AML-193 (cell line): ENCODE results near the gene SIRPB1.
"Not testable (repeated sequence)": the region's sequence is repeated elsewhere in the genome, so short reads cannot be mapped to it uniquely, and the experiment has no call there.

Experiments used
- DNase-seq, 2 experiments: peaks; one replicate each; lab custom pipeline; 2025; lab: John Stamatoyannopoulos, UW

Gene SIRPB1

GRCh38 chr20:1595333-1595732 is 24.5 kb downstream of the SIRPB1 start:
- peak in 1 of 2 experiments; percentile 6 for DNase-seq

DNA sequence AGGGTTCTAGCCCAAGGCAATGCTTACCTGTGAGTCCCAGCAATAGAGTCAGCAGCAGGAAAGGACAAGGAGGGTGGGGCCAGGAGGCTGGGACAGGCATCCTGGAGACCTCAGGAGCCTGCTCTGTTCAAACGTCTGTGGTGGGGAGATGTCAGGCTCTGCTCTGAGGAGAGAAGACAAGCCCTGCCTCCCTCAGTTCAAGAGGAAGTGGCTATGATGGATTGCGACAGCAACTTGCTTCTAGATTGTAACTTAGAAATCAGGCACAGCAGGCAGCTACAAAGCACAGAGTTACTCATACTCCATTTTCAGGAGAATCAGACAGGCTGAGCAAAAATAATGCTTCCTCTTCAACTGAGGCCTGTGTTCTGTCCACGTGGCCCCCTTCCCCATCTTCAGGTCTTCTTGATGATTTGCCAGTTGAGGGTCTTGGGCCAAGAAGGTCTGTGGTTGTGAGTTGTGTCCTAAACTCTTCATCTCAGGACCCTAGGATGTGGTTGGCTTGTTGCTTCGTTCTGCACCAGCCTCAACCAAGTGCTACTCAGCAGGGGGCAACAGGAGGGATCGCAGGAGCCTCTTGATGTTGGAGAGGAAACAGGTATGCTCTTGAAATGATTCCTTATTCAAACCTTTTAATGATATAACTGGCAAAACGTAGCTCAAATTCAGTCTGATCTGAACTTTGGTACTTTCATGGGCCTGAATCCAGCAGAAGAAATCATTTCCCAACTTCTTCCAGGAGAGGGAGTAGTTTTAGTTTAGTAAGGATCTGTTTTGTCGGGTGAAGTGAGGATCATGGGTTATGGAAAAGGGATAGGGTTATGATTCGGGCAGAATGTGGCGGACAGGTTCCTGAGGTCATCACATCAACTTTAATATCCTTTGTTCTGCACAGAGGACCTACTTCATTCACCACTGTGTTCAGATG is 31.0 kb downstream of the SIRPB1 start:
- DNase-seq, result peak; percentile 78 to 83

- DNase-seq, result peak; percentile 42 to 44
These were observed 31.9 kb downstream of the SIRPB1 start for GRCh38 chr20:1587781-1588532.

DNA sequence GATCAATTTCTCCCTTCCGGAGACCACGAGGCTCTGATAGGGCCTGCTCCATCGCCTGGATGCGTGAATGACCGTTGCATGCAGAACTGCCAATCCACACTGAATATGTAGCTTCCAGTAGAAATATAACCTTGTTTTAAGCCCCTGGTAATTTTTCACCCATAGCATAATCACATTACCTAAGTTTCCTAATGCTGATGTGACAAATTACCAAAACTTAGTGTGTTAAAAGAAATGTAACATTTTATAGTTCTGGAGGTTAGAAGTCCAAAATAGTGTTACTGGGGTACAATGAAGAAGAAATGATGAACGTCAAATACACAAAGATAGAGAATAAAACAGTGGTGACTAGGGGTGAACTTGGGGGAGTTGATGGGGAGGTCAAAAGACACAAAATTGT is 40.3 kb downstream of the SIRPB1 start:
- DNase-seq, result no peak

DNA sequence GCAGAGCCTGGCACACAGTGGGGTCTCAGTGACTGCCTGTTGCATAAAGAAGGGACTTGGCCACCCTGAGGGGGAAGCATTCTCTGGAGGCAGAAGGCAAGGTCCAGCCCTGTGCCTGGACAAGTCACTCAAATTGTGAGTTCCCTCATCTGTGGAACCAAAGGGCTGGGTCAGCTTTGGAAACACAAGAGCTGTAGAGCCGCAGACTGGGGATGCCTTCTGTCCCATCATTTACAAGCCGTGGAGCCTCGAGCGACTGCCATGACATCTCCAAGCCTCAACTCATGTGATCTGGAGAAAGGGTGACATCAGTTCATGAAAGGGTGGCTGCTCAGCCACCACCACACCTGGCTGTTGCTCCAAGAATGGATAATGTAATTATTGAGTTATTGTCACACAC is 41.9 kb downstream of the SIRPB1 start:
- no peak for DNase-seq

GRCh38 chr20:1577313-1577712 is 42.5 kb downstream of the SIRPB1 start:
- not testable (repeated sequence) for DNase-seq

DNA sequence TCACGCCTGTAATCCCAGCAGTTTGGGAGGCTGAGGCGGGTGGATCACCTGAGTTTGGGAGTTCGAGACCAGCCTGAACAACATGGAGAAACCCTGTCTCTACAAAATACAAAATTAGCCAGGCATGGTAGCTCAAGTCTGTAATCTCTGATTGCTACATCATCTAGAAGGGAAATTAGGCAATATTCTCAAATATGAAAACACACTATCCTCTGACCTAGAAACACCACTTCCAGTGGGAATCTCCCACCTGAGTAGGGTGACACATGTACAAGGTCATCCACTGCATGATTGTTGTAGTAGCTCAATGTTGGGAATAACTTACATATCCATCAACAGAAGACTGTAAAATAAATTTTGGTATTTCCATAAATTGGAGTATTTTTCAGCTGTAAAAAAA is 43.2 kb downstream of the SIRPB1 start:
- peak; percentile 7 to 16 for DNase-seq

DNA sequence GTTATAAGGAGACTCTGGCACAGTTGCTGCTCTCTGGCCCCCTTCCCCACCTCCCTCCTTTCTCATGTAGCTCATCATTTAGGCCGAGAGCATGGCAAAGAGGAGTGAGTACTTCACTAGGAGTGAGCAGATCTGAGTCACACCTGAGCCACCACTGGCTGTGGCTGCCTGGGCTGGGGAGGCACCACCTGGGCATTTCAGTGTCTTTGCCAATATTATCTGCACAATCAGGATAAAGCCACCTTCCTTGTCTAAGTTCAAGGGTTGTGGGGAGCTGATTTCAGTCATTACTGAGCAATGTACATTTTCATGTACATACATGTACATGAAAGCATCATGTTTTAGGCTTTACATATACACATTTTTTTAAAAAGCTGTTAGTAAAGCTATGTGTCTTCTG is 43.8 kb downstream of the SIRPB1 start:
- not testable (repeated sequence) for DNase-seq

DNA sequence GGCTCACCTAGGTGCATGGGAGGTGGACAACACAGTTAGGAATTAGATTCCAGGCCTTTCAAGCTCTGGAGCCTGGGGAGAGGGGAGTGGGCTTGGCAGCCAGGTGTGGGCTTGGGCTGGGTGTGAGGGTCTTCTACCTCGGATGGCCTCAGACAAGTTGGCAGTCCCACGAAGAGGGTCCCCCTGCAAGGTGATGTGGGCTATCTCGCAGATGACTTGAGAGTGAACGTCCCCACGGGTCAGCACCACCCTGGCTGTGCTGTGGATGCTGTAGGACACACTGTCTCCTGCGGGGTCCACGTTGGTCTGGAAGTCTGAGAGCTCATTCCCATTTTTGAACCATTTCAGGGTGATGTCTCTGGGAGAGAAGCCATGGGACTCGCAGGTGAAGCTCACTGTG is 48.2 kb downstream of the SIRPB1 start:
- DNase-seq, result not testable (repeated sequence)
